C4-2B (cell line): ENCODE data around the gene SHMT1.

Source experiments
- H3K27ac ChIP-seq: fragments of 450-650 bp; 2 replicates; pipeline ENCODE4 v1.5.1; 2017
- CTCF ChIP-seq: fragments of 450-650 bp; conservative IDR thresholded peaks from 2 replicates; pipeline ENCODE4 v1.5.1; 2017; ENCODE audit warnings: mild to moderate bottlenecking
- ZFX ChIP-seq: fragments of 450-650 bp; IDR thresholded peaks from 2 replicates; pipeline ENCODE4 v1.6.1; 2017

SHMT1 gene

GRCh38 chr17:18324140-18325050 lies 39.0 kb downstream of the SHMT1 start:
- no peak for TF ChIP-seq ZFX
- no peak for TF ChIP-seq CTCF
- H3K27ac ChIP-seq = no peak overlapping the region

GRCh38 chr17:18323507-18324139 lies 39.7 kb downstream of the SHMT1 start:
- H3K27ac ChIP-seq = no peak overlapping the region
- no peak for TF ChIP-seq ZFX
- no peak for TF ChIP-seq CTCF

GRCh38 chr17:18323007-18323406 lies 40.3 kb downstream of the SHMT1 start:
- no peak overlapping the region for H3K27ac ChIP-seq
- TF ChIP-seq ZFX (no peak), CTCF (no peak)

GRCh38 chr17:18322522-18322921 lies 40.8 kb downstream of the SHMT1 start:
- no peak overlapping the region for H3K27ac ChIP-seq

GRCh38 chr17:18321309-18321708 lies 42.0 kb downstream of the SHMT1 start:
- H3K27ac ChIP-seq = no peak overlapping the region
- TF ChIP-seq CTCF (no peak), ZFX (no peak)

More at GRCh38 chr17:18322522-18322921, 40.8 kb downstream of the SHMT1 start:
- no peak for TF ChIP-seq CTCF
- no peak for TF ChIP-seq ZFX

- TF ChIP-seq CTCF (no peak), ZFX (no peak)
- H3K27ac ChIP-seq = no peak overlapping the region
Observed at GRCh38 chr17:18320301-18320700, 43.0 kb downstream of the SHMT1 start.

GRCh38 chr17:18319604-18320256 lies 43.6 kb downstream of the SHMT1 start:
- TF ChIP-seq ZFX = no peak
- H3K27ac ChIP-seq = no peak overlapping the region
